ENCODE data around the gene IL17C.

The IL17C gene

GRCh38 chr16:88629835-88630234 is 8.5 kb upstream of the IL17C start:
- no peak for DNase-seq

- no peak for DNase-seq
Observed at GRCh38 chr16:88630433-88630832, 7.9 kb upstream of the IL17C start.

- no peak for DNase-seq
Observed at GRCh38 chr16:88630941-88631340, 7.4 kb upstream of the IL17C start.

- no peak for DNase-seq
Observed at GRCh38 chr16:88631384-88631783, 7.0 kb upstream of the IL17C start.

- DNase-seq = no peak
Observed at GRCh38 chr16:88631920-88632586, 6.3 kb upstream of the IL17C start.

GRCh38 chr16:88632587-88632930 is 5.8 kb upstream of the IL17C start:
- DNase-seq = no peak

GRCh38 chr16:88633684-88634140 is 4.7 kb upstream of the IL17C start:
- peak; percentile 31 for DNase-seq

- DNase-seq = no peak
Observed at GRCh38 chr16:88634141-88634993, 4.0 kb upstream of the IL17C start.

GRCh38 chr16:88634994-88635670 is 3.2 kb upstream of the IL17C start:
- DNase-seq = no peak

GRCh38 chr16:88635671-88636319 is 2.6 kb upstream of the IL17C start:
- no peak for DNase-seq

GRCh38 chr16:88636488-88637265 is 1.7 kb upstream of the IL17C start:
- DNase-seq = no peak

GRCh38 chr16:88639231-88640038 is 1.1 kb downstream of the IL17C start:
- peak; percentile 16 for DNase-seq

- DNase-seq = no peak
Observed at GRCh38 chr16:88640039-88640495, 1.7 kb downstream of the IL17C start.

- DNase-seq = no peak
Observed at GRCh38 chr16:88640498-88641247, 2.3 kb downstream of the IL17C start.

GRCh38 chr16:88642881-88643643 is 4.7 kb downstream of the IL17C start:
- DNase-seq = no peak

- no peak for DNase-seq
Observed at GRCh38 chr16:88643644-88643932, 5.2 kb downstream of the IL17C start.

GRCh38 chr16:88645455-88645854 is 7.1 kb downstream of the IL17C start:
- no peak for DNase-seq

GRCh38 chr16:88645941-88646340 is 7.6 kb downstream of the IL17C start:
- no peak for DNase-seq

GRCh38 chr16:88646345-88647034 is 8.1 kb downstream of the IL17C start:
- DNase-seq = no peak

Measured in NCI-H82 (cell line).